Loucy (cell line): Measurements from ENCODE around the gene HMGCS2.

ENCODE experiments used
- H2AFZ ChIP-seq: fragments of 200-600 bp; sonication (generic); 2 replicates; pipeline ENCODE4 v1.6.0; 2016; ENCODE audit warnings: antibody characterized with exemption, mild to moderate bottlenecking, low read length, moderate library complexity
- H3F3A ChIP-seq: fragments of 200-600 bp; 2 replicates; pipeline ENCODE4 v1.6.0; 2016; ENCODE audit warnings: antibody characterized with exemption, low read depth, mild to moderate bottlenecking
- H3K27me3 ChIP-seq: fragments of 200-600 bp; sonication (generic); 2 replicates; pipeline ENCODE4 v1.6.1; 2014; ENCODE audit warnings: low read length, mild to moderate bottlenecking; ENCODE audit not compliant: insufficient read depth, poor library complexity, severe bottlenecking
- H3K36me3 ChIP-seq: fragments of 200-600 bp; sonication (generic); 2 replicates; pipeline ENCODE4 v1.6.1; 2016; ENCODE audit warnings: low read length; ENCODE audit not compliant: insufficient read depth
- H3K4me1 ChIP-seq: fragments of 200-600 bp; sonication (generic); 2 replicates; pipeline ENCODE4 v1.5.1; 2014; ENCODE audit warnings: low read length, mild to moderate bottlenecking; ENCODE audit not compliant: insufficient read depth, poor library complexity, severe bottlenecking
- H3K4me2 ChIP-seq: fragments of 200-600 bp; sonication (generic); 2 replicates; pipeline ENCODE4 v1.6.0; 2014; ENCODE audit warnings: antibody characterized with exemption, low read length, low read depth, mild to moderate bottlenecking; ENCODE audit not compliant: poor library complexity, severe bottlenecking
- H3K4me3 ChIP-seq: fragments of 200-600 bp; sonication (generic); 2 replicates; pipeline ENCODE4 v1.5.1; 2014; ENCODE audit warnings: low read length, mild to moderate bottlenecking, mixed read lengths; ENCODE audit not compliant: poor library complexity, severe bottlenecking
- H3K79me2 ChIP-seq: fragments of 200-600 bp; sonication (generic); 2 replicates; pipeline ENCODE4 v1.6.1; 2014; ENCODE audit warnings: low read length; ENCODE audit not compliant: insufficient read depth
- H3K9ac ChIP-seq: fragments of 200-600 bp; sonication (generic); 2 replicates; pipeline ENCODE4 v1.6.0; 2014; ENCODE audit warnings: mild to moderate bottlenecking, low read depth, low read length, moderate library complexity; ENCODE audit not compliant: poor library complexity, severe bottlenecking
- H3K9me2 ChIP-seq: fragments of 200-600 bp; sonication (generic); replicated peaks from 2 replicates; pipeline ENCODE4 v1.6.1; 2016; ENCODE audit warnings: low read depth, low read length, mixed read lengths
- H3K9me3 ChIP-seq: fragments of 200-600 bp; sonication (generic); 2 replicates; pipeline ENCODE4 v1.6.1; 2014; ENCODE audit warnings: mild to moderate bottlenecking, antibody characterized with exemption, low read length, low read depth; ENCODE audit not compliant: insufficient read depth
- H4K20me1 ChIP-seq: fragments of 200-600 bp; sonication (generic); 2 replicates; pipeline ENCODE4 v1.6.0; 2014; ENCODE audit warnings: antibody characterized with exemption, low read length, mild to moderate bottlenecking; ENCODE audit not compliant: insufficient read depth, poor library complexity, severe bottlenecking
- EZH2phosphoT487 ChIP-seq: fragments of 200-600 bp; IDR thresholded peaks from 2 replicates; pipeline ENCODE4 v1.6.1; 2018; ENCODE audit warnings: antibody characterized with exemption, mild to moderate bottlenecking, moderate library complexity, borderline replicate concordance
- TF ChIP-seq, protein P1 (sequence below): fragments of 200-600 bp; sonication (generic); conservative IDR thresholded peaks from 2 replicates; pipeline ENCODE4 v1.5.1; 2014; ENCODE audit warnings: mild to moderate bottlenecking, antibody characterized with exemption, low read length

HMGCS2 gene

DNA sequence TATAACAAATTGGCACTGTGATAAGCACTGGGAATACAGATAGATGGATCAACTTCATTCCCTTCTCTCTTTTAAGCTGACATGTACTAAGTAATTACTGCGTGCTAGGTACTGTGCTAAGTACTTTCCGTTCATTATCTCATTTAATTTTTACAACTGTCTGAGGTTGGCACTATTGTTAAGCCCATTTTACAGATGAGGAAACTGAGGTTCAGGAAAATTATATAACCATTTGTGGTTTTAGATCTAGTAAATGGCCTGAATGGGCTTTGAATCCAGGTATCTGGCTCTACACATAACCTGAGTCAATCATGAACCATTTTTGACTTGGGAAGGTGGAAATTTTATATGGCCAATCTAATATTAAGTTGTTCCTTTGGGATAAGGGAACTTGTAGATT lies 3.6 kb upstream of the HMGCS2 start:
- Histone ChIP-seq H3K27me3 (no peaks in the 10 kb centered on the region), H3K4me1 (no peaks in the 10 kb centered on the region), H3K36me3 (no peaks in the 10 kb centered on the region), H4K20me1 (no peaks in the 10 kb centered on the region), H3K9me2 (no peaks in the 10 kb centered on the region), H3K4me3 (no peak overlapping the region), H3F3A (no peaks in the 10 kb centered on the region), H3K9me3 (no peaks in the 10 kb centered on the region), H3K4me2 (no peak overlapping the region), H3K9ac (no peak overlapping the region), H3K79me2 (no peaks in the 10 kb centered on the region), H2AFZ (no peak overlapping the region)
- TF ChIP-seq, protein P1, sequence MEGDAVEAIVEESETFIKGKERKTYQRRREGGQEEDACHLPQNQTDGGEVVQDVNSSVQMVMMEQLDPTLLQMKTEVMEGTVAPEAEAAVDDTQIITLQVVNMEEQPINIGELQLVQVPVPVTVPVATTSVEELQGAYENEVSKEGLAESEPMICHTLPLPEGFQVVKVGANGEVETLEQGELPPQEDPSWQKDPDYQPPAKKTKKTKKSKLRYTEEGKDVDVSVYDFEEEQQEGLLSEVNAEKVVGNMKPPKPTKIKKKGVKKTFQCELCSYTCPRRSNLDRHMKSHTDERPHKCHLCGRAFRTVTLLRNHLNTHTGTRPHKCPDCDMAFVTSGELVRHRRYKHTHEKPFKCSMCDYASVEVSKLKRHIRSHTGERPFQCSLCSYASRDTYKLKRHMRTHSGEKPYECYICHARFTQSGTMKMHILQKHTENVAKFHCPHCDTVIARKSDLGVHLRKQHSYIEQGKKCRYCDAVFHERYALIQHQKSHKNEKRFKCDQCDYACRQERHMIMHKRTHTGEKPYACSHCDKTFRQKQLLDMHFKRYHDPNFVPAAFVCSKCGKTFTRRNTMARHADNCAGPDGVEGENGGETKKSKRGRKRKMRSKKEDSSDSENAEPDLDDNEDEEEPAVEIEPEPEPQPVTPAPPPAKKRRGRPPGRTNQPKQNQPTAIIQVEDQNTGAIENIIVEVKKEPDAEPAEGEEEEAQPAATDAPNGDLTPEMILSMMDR, result no peak
- no peak for TF ChIP-seq EZH2phosphoT487

DNA sequence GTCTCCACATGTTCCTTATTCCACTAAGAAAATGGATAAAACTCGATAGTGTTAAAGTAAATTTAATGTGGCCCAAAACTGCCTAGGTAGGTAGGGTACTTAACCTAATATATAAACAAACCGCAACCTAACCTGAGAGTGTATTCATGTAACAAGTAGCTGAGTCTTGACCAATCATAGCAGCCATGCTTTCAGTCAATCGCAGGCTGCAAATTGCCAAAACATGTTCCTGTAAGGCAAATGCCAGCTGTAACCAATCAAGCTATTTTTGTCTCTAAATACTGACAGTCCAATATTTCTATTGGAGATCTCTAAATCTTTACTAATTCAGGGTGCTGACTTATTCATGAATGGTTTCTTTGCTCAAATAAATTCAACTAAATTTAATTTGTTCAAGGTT lies 3.1 kb upstream of the HMGCS2 start:
- H2AFZ ChIP-seq, result no peak overlapping the region
- H3K9me3 ChIP-seq, result no peaks in the 10 kb centered on the region
- H3F3A ChIP-seq, result no peaks in the 10 kb centered on the region
- H3K36me3 ChIP-seq, result no peaks in the 10 kb centered on the region
- H3K4me1 ChIP-seq, result no peaks in the 10 kb centered on the region
- no peak for TF ChIP-seq EZH2phosphoT487
- TF ChIP-seq, protein P1, result no peak
- H3K4me2 ChIP-seq, result no peak overlapping the region
- H3K9me2 ChIP-seq, result no peaks in the 10 kb centered on the region
- H4K20me1 ChIP-seq, result no peaks in the 10 kb centered on the region
- H3K27me3 ChIP-seq, result no peaks in the 10 kb centered on the region
- H3K79me2 ChIP-seq, result no peaks in the 10 kb centered on the region
- H3K4me3 ChIP-seq, result no peak overlapping the region
- H3K9ac ChIP-seq, result no peak overlapping the region

DNA sequence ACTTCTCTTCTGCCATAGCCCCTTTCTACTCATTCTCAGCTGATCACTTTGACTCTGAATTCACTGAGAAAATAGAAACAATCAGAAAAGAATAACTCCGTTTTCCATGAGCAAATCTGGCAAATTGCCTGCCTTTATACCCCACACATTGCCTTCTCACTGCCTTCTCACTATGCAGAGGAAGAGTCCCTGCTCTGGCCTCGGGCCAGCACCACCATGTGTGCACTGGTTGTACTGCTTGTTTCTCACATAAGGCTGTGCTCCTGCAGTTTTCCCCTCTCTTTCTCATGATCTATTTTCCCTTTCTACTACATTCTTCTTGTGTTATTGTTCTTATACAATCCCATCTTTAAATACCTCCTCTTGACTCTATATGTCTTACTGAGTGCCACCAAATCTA lies 2.3 kb upstream of the HMGCS2 start:
- H3K4me3 ChIP-seq, result no peak overlapping the region
- H3K9me3 ChIP-seq, result no peaks in the 10 kb centered on the region
- H3K9ac ChIP-seq, result no peak overlapping the region
- H2AFZ ChIP-seq, result no peak overlapping the region
- no peaks in the 10 kb centered on the region for H4K20me1 ChIP-seq
- no peak overlapping the region for H3K4me2 ChIP-seq
- no peaks in the 10 kb centered on the region for H3K9me2 ChIP-seq
- H3F3A ChIP-seq, result no peaks in the 10 kb centered on the region
- H3K27me3 ChIP-seq, result no peaks in the 10 kb centered on the region
- H3K36me3 ChIP-seq, result no peaks in the 10 kb centered on the region
- H3K79me2 ChIP-seq, result no peaks in the 10 kb centered on the region
- no peaks in the 10 kb centered on the region for H3K4me1 ChIP-seq
- TF ChIP-seq, protein P1, result peak; percentile 39; the same call in 1 of the 2 replicates
- TF ChIP-seq EZH2phosphoT487, result no peak
